ENCODE results near the gene CSAG3.

- TF ChIP-seq, protein P1, sequence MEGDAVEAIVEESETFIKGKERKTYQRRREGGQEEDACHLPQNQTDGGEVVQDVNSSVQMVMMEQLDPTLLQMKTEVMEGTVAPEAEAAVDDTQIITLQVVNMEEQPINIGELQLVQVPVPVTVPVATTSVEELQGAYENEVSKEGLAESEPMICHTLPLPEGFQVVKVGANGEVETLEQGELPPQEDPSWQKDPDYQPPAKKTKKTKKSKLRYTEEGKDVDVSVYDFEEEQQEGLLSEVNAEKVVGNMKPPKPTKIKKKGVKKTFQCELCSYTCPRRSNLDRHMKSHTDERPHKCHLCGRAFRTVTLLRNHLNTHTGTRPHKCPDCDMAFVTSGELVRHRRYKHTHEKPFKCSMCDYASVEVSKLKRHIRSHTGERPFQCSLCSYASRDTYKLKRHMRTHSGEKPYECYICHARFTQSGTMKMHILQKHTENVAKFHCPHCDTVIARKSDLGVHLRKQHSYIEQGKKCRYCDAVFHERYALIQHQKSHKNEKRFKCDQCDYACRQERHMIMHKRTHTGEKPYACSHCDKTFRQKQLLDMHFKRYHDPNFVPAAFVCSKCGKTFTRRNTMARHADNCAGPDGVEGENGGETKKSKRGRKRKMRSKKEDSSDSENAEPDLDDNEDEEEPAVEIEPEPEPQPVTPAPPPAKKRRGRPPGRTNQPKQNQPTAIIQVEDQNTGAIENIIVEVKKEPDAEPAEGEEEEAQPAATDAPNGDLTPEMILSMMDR (IDR thresholded peaks at IDR 0.05; ENCODE audit: borderline replicate concordance, extremely low read depth, low read length, poor library complexity, severe bottlenecking) = no peak
- no peak for TF ChIP-seq EZH2 (IDR thresholded peaks at IDR 0.05; ENCODE audit: borderline replicate concordance, low read depth, low read length, severe bottlenecking)
Measured at GRCh38 chrX:152735860-152736511, 23.0 kb upstream of the CSAG3 start.
